ENCODE results near the gene UBE2L3. TPM values are rescaled to one million over a fixed set of nuclear protein-coding genes. Genes with fewer than 3 reads are reported as not detected.

Gene UBE2L3
- total and polyA plus RNA-seq, 2 experiments from 2014 or later: 86.3 to 136 TPM

GRCh38 chr22:21590809-21591641, 23.5 kb downstream of the UBE2L3 start (continued):
- TF ChIP-seq NANOG (IDR thresholded peaks at IDR 0.05; ENCODE audit: borderline replicate concordance) (no peak), ZNF462 (CRISPR knock-in tag; IDR thresholded peaks at IDR 0.05) (no peak), EZH2phosphoT487 (IDR thresholded peaks at IDR 0.05; ENCODE audit: unreplicated experiment) (no peak), ZNF114 (CRISPR knock-in tag; IDR thresholded peaks at IDR 0.05) (no peak), JUNB (IDR thresholded peaks at IDR 0.05; ENCODE audit: unreplicated experiment) (no peak)
- TF ChIP-seq, protein P1, sequence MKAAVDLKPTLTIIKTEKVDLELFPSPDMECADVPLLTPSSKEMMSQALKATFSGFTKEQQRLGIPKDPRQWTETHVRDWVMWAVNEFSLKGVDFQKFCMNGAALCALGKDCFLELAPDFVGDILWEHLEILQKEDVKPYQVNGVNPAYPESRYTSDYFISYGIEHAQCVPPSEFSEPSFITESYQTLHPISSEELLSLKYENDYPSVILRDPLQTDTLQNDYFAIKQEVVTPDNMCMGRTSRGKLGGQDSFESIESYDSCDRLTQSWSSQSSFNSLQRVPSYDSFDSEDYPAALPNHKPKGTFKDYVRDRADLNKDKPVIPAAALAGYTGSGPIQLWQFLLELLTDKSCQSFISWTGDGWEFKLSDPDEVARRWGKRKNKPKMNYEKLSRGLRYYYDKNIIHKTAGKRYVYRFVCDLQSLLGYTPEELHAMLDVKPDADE (IDR thresholded peaks at IDR 0.05): no peak

- no peak overlapping the region for H3K4me2 ChIP-seq
- H3K79me2 ChIP-seq (replicated peaks; ENCODE audit: insufficient read depth): peaks cover 100% of the 10 kb centered on the region
- no peaks in the 10 kb centered on the region; the same call in 1 of the 2 replicates for H3K4me1 ChIP-seq (ENCODE audit: insufficient read depth)
- H3K4me1 Mint-ChIP-seq: peaks cover 24% of the 10 kb centered on the region
- no peak overlapping the region for H3K4me3 ChIP-seq
- H3K36me3 ChIP-seq (ENCODE audit: insufficient read depth): peaks cover 13% of the 10 kb centered on the region
- peaks cover 94% of the 10 kb centered on the region for H4K20me1 ChIP-seq (replicated peaks; ENCODE audit: insufficient read depth)
- no peaks in the 10 kb centered on the region for H3K9me2 ChIP-seq (ENCODE audit: insufficient read depth)
- H3K27me3 Mint-ChIP-seq (ENCODE audit: insufficient read depth, low read depth, poor library complexity): peaks cover 15% of the 10 kb centered on the region
- H3K27ac Mint-ChIP-seq: no peak overlapping the region
- no peaks in the 10 kb centered on the region; the same call in 2 of the 3 replicates for H3K9me3 Mint-ChIP-seq
- ATAC-seq (no peak), DNase-seq (ENCODE audit: low spot score) (no peak)
- no peak overlapping the region for H3K4me3 Mint-ChIP-seq
- H3K27ac ChIP-seq (ENCODE audit: low read depth): no peak overlapping the region
- H2AFZ ChIP-seq: no peak overlapping the region
- peaks cover 42% of the 10 kb centered on the region for H3K36me3 Mint-ChIP-seq (ENCODE audit: low read depth)
- no peaks in the 10 kb centered on the region for H3K27me3 ChIP-seq (ENCODE audit: insufficient read depth)
- peaks cover 7% of the 10 kb centered on the region; the same call in 1 of the 2 replicates for H3F3A ChIP-seq (replicated peaks; ENCODE audit: low read depth)
- TF ChIP-seq NANOG (IDR thresholded peaks at IDR 0.05; ENCODE audit: borderline replicate concordance): no peak
- no peak for TF ChIP-seq ZNF462 (CRISPR knock-in tag; IDR thresholded peaks at IDR 0.05)
- TF ChIP-seq CREB1 (CRISPR knock-in tag; IDR thresholded peaks at IDR 0.05; ENCODE audit: low read depth): no peak
Observed at GRCh38 chr22:21591695-21592094, 24.2 kb downstream of the UBE2L3 start.
